RPMI7951 (cell line): ENCODE measurements around the gene PTPA. TPM values are rescaled to one million over a fixed set of nuclear protein-coding genes. Genes with fewer than 3 reads are reported as not detected.

Experiments used
- DNase-seq: peaks from one replicate; pipeline ENCODE4 v3.0.0-alpha.2; 2012; ENCODE audit warnings: low read depth
- total RNA-seq: library from RNA; depleted of rRNA; stranded (reverse); fragments of >200 nt; shearing (Covaris generic); gene quantifications from 2 replicates; pipeline ENCODE4 v1.2.3, GENCODE V29; 2014

PTPA gene
- total RNA-seq, 1 experiment from 2014 or later: 75.8 TPM

GRCh38 chr9:129081388-129081904 is 29.8 kb upstream of the PTPA start:
- no peak for DNase-seq

GRCh38 chr9:129084087-129084486 is 27.1 kb upstream of the PTPA start:
- no peak for DNase-seq

GRCh38 chr9:129089246-129089645 is 22.0 kb upstream of the PTPA start:
- DNase-seq: no peak

GRCh38 chr9:129093602-129094386 is 17.4 kb upstream of the PTPA start:
- DNase-seq: no peak

- no peak for DNase-seq
Observed at GRCh38 chr9:129094387-129095169, 16.6 kb upstream of the PTPA start.

- DNase-seq: no peak
Observed at GRCh38 chr9:129095170-129095667, 16.0 kb upstream of the PTPA start.

- no peak for DNase-seq
Observed at GRCh38 chr9:129095908-129096307, 15.3 kb upstream of the PTPA start.

- no peak for DNase-seq
Observed at GRCh38 chr9:129097671-129098306, 13.4 kb upstream of the PTPA start.

GRCh38 chr9:129098328-129098727 is 12.9 kb upstream of the PTPA start:
- DNase-seq: no peak

GRCh38 chr9:129100383-129101169 is 10.6 kb upstream of the PTPA start:
- no peak for DNase-seq

- DNase-seq: no peak
Observed at GRCh38 chr9:129101279-129101678, 9.9 kb upstream of the PTPA start.

GRCh38 chr9:129102095-129102525 is 9.1 kb upstream of the PTPA start:
- no peak for DNase-seq

GRCh38 chr9:129102791-129103594 is 8.2 kb upstream of the PTPA start:
- DNase-seq: peak; percentile 49

- no peak for DNase-seq
Observed at GRCh38 chr9:129103595-129103965, 7.6 kb upstream of the PTPA start.

GRCh38 chr9:129104051-129104450 is 7.2 kb upstream of the PTPA start:
- no peak for DNase-seq

GRCh38 chr9:129105857-129106694 is 5.1 kb upstream of the PTPA start:
- no peak for DNase-seq

- DNase-seq: no peak
Observed at GRCh38 chr9:129107651-129108050, 3.6 kb upstream of the PTPA start.

GRCh38 chr9:129108083-129108804 is 3.0 kb upstream of the PTPA start:
- no peak for DNase-seq
